Osteocyte (in vitro differentiated cells): ENCODE results near the gene KL. TPM values are rescaled to one million over a fixed set of nuclear protein-coding genes. Genes with fewer than 3 reads are reported as not detected.

Experiments used
- DNase-seq: peaks from one replicate; pipeline ENCODE4 v3.0.0; 2021; ENCODE audit warnings: mixed read lengths; ENCODE audit not compliant: unreplicated experiment; ENCODE audit errors: extremely low spot score
- H3K27ac Mint-ChIP-seq: one replicate; pipeline ENCODE4 v1.8.0; 2021; ENCODE audit warnings: mild to moderate bottlenecking, mixed read lengths; ENCODE audit not compliant: unreplicated experiment
- H3K27me3 Mint-ChIP-seq: one replicate; pipeline ENCODE4 v1.8.0; 2021; ENCODE audit warnings: mixed read lengths; ENCODE audit not compliant: unreplicated experiment
- H3K36me3 Mint-ChIP-seq: one replicate; pipeline ENCODE4 v1.8.0; 2021; ENCODE audit warnings: mixed read lengths; ENCODE audit not compliant: unreplicated experiment
- H3K4me1 Mint-ChIP-seq: one replicate; pipeline ENCODE4 v1.8.0; 2021; ENCODE audit warnings: mixed read lengths; ENCODE audit not compliant: unreplicated experiment
- H3K4me3 Mint-ChIP-seq: one replicate; pipeline ENCODE4 v1.8.0; 2021; ENCODE audit warnings: mild to moderate bottlenecking, moderate library complexity, mixed read lengths; ENCODE audit not compliant: unreplicated experiment
- H3K9me3 Mint-ChIP-seq: one replicate; pipeline ENCODE4 v1.8.0; 2021; ENCODE audit warnings: mixed read lengths; ENCODE audit not compliant: unreplicated experiment
- CTCF ChIP-seq: fragments of 200-600 bp; sonication (generic); IDR thresholded peaks from 2 replicates; pipeline ENCODE4 v1.5.0; 2021; ENCODE audit warnings: antibody characterized with exemption, mild to moderate bottlenecking, moderate library complexity
- total RNA-seq: library from RNA; stranded (reverse); gene quantifications from 2 replicates; pipeline ENCODE4 v1.2.1, GENCODE V29; 2021

KL gene
- total RNA-seq, 1 donor from 2014 or later = 0.08 TPM

GRCh38 chr13:33087091-33087490 is 70.9 kb downstream of the KL start:
- Mint-ChIP-seq H3K36me3 (peaks cover 2% of the 10 kb centered on the region), H3K27me3 (peaks cover 8% of the 10 kb centered on the region), H3K4me3 (no peak overlapping the region), H3K27ac (peak overlapping the region; percentile 17), H3K9me3 (no peaks in the 10 kb centered on the region), H3K4me1 (peaks cover 40% of the 10 kb centered on the region)
- DNase-seq = no peak
- no peak for TF ChIP-seq CTCF

GRCh38 chr13:33087790-33088189 is 71.6 kb downstream of the KL start:
- no peak for DNase-seq
- peaks cover 8% of the 10 kb centered on the region for H3K27me3 Mint-ChIP-seq
- peaks cover 2% of the 10 kb centered on the region for H3K36me3 Mint-ChIP-seq
- no peak for TF ChIP-seq CTCF
- no peak overlapping the region for H3K4me3 Mint-ChIP-seq
- H3K27ac Mint-ChIP-seq = no peak overlapping the region
- no peaks in the 10 kb centered on the region for H3K9me3 Mint-ChIP-seq
- peaks cover 33% of the 10 kb centered on the region for H3K4me1 Mint-ChIP-seq

GRCh38 chr13:33089311-33089710 is 73.1 kb downstream of the KL start:
- Mint-ChIP-seq H3K4me3 (no peak overlapping the region), H3K27ac (no peak overlapping the region), H3K36me3 (peaks cover 2% of the 10 kb centered on the region), H3K27me3 (peaks cover 8% of the 10 kb centered on the region), H3K4me1 (peaks cover 31% of the 10 kb centered on the region), H3K9me3 (peaks cover 5% of the 10 kb centered on the region)
- no peak for DNase-seq
- no peak for TF ChIP-seq CTCF

GRCh38 chr13:33090755-33091414 is 74.7 kb downstream of the KL start:
- Mint-ChIP-seq H3K4me3 (no peak overlapping the region), H3K27me3 (peaks cover 4% of the 10 kb centered on the region), H3K36me3 (no peaks in the 10 kb centered on the region), H3K9me3 (peaks cover 5% of the 10 kb centered on the region), H3K27ac (peak overlapping the region; percentile 43), H3K4me1 (peaks cover 31% of the 10 kb centered on the region)
- DNase-seq = no peak
- TF ChIP-seq CTCF = no peak

GRCh38 chr13:33091415-33091774 is 75.2 kb downstream of the KL start:
- no peaks in the 10 kb centered on the region for H3K27me3 Mint-ChIP-seq
- no peak overlapping the region for H3K4me3 Mint-ChIP-seq
- no peak overlapping the region for H3K27ac Mint-ChIP-seq
- no peaks in the 10 kb centered on the region for H3K36me3 Mint-ChIP-seq
- H3K4me1 Mint-ChIP-seq = peaks cover 31% of the 10 kb centered on the region
- no peak for DNase-seq
- peaks cover 5% of the 10 kb centered on the region for H3K9me3 Mint-ChIP-seq
- TF ChIP-seq CTCF = no peak
